GM12864 (cell line): ENCODE data around the gene LDLRAD4.

Source experiments
- DNase-seq: peaks from one replicate; pipeline ENCODE4 v3.0.0-alpha.2; 2011; ENCODE audit warnings: low read depth
- H3K4me3 ChIP-seq: 2 replicates; pipeline ENCODE4 v1.5.1; 2011; ENCODE audit warnings: mild to moderate bottlenecking, low read depth, low read length, control low read depth
- TF ChIP-seq, protein P1 (sequence below): IDR thresholded peaks from 2 replicates; pipeline ENCODE4 v1.5.1; 2011; ENCODE audit warnings: low read depth, mild to moderate bottlenecking, moderate library complexity, low read length, control low read depth, inconsistent platforms; ENCODE audit errors: missing control alignments

The LDLRAD4 gene

DNA sequence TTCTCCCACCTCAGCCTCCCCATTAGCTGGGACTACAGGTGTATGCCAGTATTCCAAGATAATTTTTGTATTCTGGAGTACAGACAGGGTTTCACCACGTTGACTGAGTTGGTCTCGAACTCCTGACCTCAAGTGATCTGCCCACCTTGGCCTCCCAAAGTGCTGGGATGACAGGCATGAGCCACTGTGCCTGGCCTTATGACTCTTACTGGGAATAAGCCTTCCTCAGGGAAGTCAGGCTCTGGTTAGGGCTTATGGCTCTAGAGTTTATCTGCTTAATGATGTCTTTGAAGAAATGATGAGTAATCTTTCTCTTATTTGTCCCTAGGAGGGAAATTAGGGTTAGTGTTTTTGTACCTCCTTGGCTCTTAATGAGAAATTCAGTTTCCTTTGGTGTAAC, 320.1 kb downstream of the LDLRAD4 start:
- no peak for DNase-seq
- no peak overlapping the region for H3K4me3 ChIP-seq
- TF ChIP-seq, protein P1, sequence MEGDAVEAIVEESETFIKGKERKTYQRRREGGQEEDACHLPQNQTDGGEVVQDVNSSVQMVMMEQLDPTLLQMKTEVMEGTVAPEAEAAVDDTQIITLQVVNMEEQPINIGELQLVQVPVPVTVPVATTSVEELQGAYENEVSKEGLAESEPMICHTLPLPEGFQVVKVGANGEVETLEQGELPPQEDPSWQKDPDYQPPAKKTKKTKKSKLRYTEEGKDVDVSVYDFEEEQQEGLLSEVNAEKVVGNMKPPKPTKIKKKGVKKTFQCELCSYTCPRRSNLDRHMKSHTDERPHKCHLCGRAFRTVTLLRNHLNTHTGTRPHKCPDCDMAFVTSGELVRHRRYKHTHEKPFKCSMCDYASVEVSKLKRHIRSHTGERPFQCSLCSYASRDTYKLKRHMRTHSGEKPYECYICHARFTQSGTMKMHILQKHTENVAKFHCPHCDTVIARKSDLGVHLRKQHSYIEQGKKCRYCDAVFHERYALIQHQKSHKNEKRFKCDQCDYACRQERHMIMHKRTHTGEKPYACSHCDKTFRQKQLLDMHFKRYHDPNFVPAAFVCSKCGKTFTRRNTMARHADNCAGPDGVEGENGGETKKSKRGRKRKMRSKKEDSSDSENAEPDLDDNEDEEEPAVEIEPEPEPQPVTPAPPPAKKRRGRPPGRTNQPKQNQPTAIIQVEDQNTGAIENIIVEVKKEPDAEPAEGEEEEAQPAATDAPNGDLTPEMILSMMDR = no peak

DNA sequence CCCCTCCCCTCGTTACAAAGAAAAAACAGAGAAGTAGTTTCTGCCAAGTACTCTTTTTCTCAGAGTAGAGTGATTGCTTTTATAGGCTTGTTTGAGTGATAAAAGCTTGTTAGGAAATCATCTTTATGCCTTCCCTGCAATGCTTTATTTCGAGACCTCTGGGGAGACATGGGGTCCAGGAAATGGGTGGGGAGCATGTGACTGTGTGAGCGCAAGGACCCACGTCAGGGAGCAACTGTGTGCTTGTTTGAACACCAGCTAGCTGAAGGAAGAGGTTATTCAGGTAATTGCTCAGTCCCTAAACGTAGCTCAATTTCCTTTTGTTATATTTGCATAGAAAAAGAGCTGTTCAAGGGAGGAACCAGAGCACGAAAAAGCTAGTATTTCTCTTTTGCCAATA, 320.5 kb downstream of the LDLRAD4 start:
- H3K4me3 ChIP-seq = no peak overlapping the region
- DNase-seq = no peak
- TF ChIP-seq, protein P1 = no peak

DNA sequence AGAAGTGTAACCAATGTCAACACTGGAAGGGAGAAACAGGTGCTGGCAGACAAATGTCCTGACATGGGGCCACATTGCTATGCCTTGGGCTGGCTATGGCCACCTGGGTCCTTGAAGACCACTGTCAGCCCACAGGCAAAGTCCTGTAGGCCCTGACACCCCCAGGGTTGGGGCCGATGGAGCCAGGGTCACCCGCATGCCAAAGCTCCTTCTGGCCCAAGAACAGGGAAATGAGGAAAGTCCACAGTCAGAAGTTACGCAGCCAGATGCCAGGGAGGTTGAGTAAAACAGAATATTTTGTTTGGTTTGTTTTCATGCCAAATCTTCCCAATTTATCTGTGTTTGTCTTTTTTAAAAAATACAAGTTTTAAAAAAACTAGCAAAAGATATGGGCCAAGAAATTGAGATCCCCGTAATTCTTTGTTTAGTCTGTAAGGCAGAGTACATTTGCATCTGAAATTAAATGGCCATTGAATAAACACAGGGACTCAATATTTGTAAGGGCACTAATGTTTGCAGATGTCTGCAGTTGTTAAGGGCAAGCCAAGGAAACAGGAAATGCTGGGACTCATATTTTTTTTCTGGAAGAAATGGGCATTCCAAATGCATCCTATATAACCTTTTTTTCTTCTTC, 321.4 kb downstream of the LDLRAD4 start:
- no peak overlapping the region for H3K4me3 ChIP-seq
- TF ChIP-seq, protein P1 = no peak
- DNase-seq = no peak

DNA sequence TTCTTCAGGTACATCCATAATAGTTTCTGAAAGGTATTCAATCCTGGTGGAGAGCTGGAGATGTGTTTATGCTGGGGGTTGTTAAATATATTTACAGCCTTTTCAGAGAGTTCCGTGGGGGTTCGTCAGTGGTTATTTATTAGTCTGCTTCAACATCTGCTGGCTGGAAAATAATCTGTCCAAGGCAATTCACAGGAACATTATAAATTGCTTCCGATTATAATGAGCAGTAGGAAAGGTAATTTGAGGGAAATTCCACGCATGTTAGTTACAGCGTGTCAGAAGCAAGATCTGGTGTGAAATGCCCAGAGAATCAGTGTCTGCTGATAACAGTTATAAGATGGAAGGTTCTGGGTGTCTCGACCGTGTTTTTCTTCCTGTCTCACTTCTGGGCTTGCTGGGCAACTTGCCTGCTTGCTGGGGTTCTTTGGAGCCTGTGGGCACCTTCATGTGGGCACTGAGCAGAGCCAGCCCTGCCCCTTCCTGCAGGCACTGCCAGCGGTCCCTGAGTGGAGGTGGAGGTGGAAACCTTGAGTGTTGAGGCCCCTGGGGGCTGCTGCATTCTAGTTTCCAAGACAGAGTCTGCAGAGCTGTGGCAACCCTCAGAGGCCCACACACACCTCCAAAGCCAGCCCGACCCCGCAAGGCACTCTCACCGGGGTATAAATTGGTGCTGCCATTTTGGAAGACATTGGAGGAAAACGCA, 322.1 kb downstream of the LDLRAD4 start:
- TF ChIP-seq, protein P1 = no peak
- no peak for DNase-seq
- no peak overlapping the region for H3K4me3 ChIP-seq

DNA sequence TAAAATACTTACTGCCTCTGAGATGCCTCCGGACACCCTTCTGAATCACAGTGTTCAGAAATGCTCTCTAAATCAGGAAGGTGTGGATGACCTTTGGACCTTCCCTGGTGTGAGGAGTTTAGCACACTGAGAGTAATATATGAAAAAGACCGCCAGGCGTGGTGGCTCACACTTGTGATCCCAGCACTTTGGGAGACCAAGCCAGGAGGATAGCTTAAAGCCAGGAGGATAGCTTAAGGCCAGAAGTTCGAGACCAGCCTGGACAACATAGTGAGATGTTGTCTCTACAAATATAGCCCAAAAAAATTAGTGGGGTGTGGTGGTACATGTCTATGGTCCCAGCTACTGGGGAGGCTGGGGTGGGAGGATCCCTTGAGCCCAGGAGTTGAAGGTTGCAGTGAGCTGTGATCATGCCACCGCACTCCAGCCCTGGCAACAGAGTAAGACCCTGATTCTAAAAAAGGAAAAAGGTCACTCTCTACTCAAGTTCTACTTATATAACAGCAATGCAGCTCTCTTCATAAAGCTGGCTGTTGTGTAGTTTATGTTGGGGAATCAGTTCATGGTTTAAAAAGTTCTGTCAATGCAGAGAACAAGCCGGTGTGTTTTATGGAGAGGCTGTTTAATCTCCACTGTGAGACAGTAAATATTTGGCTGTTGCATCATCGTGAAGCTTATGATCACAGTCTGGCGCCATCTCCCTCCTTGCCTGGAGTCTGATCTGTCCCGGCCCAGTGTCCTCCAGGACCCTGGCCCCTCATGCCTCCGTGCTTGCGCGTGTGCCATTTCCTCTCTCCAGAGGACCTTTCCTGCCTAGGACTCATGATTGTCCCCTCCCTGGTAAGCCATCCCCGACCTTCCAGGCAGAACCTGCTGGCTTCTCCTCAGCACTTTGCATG, 323.3 kb downstream of the LDLRAD4 start:
- TF ChIP-seq, protein P1 = no peak
- DNase-seq = no peak
- H3K4me3 ChIP-seq = no peak overlapping the region

DNA sequence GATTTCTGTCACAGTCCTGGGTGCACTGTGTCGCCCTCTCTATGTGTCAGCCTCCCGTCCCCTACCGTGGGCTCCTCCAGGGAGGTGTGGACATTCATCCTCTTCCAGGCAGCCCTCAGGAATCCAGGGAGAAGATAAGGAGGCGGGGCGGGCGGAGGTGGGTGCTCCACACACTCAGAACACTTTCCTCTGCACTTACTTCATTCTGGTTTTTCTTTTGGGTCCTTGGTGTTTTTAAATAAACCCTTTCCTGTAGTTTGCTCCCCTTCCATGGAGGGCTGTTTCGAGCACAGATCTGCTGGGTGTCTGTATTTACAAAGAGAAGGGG, 323.9 kb downstream of the LDLRAD4 start:
- no peak for DNase-seq
- TF ChIP-seq, protein P1 = no peak
- no peak overlapping the region for H3K4me3 ChIP-seq
